Type B pancreatic cell (in vitro differentiated cells): Measurements from ENCODE around the gene TSPYL4. TPM values are rescaled to one million over a fixed set of nuclear protein-coding genes. Genes with fewer than 3 reads are reported as not detected.

Experiments used
- DNase-seq: peaks from one replicate; pipeline ENCODE4 v3.0.0; 2021; ENCODE audit warnings: mixed read lengths; ENCODE audit not compliant: unreplicated experiment; ENCODE audit errors: extremely low spot score
- H3K27ac Mint-ChIP-seq: 2 replicates; pipeline ENCODE4 v1.8.0; 2021; ENCODE audit warnings: mild to moderate bottlenecking, mixed read lengths
- H3K27me3 Mint-ChIP-seq: 2 replicates; pipeline ENCODE4 v1.8.0; 2021; ENCODE audit warnings: mixed read lengths
- H3K36me3 Mint-ChIP-seq: 2 replicates; pipeline ENCODE4 v1.8.0; 2021; ENCODE audit warnings: mixed read lengths
- H3K4me1 Mint-ChIP-seq: one replicate; pipeline ENCODE4 v1.8.0; 2021; ENCODE audit warnings: mixed read lengths; ENCODE audit not compliant: unreplicated experiment
- H3K4me3 Mint-ChIP-seq: 2 replicates; pipeline ENCODE4 v1.8.0; 2021; ENCODE audit warnings: mild to moderate bottlenecking, mixed read lengths
- H3K9me3 Mint-ChIP-seq: 2 replicates; pipeline ENCODE4 v1.8.0; 2021; ENCODE audit warnings: mixed read lengths
- CTCF ChIP-seq: fragments of 200-600 bp; sonication (generic); conservative IDR thresholded peaks from 2 replicates; pipeline ENCODE4 v1.5.0; 2021; ENCODE audit warnings: antibody characterized with exemption, mild to moderate bottlenecking
- total RNA-seq: library from RNA; stranded (reverse); gene quantifications from 2 replicates; pipeline ENCODE4 v1.2.1, GENCODE V29; 2021; ENCODE audit warnings: low replicate concordance

Gene TSPYL4
- total RNA-seq, 1 donor from 2014 or later = 46.7 TPM

- DNase-seq = no peak
- H3K4me1 Mint-ChIP-seq = peaks cover 17% of the 10 kb centered on the region
These were observed 48.6 kb downstream of the TSPYL4 start for GRCh38 chr6:116205281-116205680.

GRCh38 chr6:116201538-116201937 lies 52.3 kb downstream of the TSPYL4 start:
- no peak for DNase-seq
- Mint-ChIP-seq H3K4me3 (no peak overlapping the region), H3K36me3 (no peaks in the 10 kb centered on the region), H3K27me3 (no peaks in the 10 kb centered on the region), H3K27ac (no peak overlapping the region), H3K4me1 (peaks cover 11% of the 10 kb centered on the region), H3K9me3 (no peaks in the 10 kb centered on the region)
- no peak for TF ChIP-seq CTCF

More at GRCh38 chr6:116205281-116205680, 48.6 kb downstream of the TSPYL4 start:
- Mint-ChIP-seq H3K36me3 (no peaks in the 10 kb centered on the region), H3K4me3 (no peak overlapping the region), H3K27me3 (no peaks in the 10 kb centered on the region), H3K27ac (no peak overlapping the region), H3K9me3 (no peaks in the 10 kb centered on the region)
- no peak for TF ChIP-seq CTCF

GRCh38 chr6:116200619-116201249 lies 53.1 kb downstream of the TSPYL4 start:
- no peaks in the 10 kb centered on the region for H3K36me3 Mint-ChIP-seq
- DNase-seq = no peak
- H3K4me1 Mint-ChIP-seq = peaks cover 11% of the 10 kb centered on the region
- H3K4me3 Mint-ChIP-seq = no peak overlapping the region
- H3K27ac Mint-ChIP-seq = peak overlapping the region; percentile 6
- no peaks in the 10 kb centered on the region for H3K27me3 Mint-ChIP-seq
- TF ChIP-seq CTCF = no peak
- no peaks in the 10 kb centered on the region for H3K9me3 Mint-ChIP-seq

Other genes with a start within 250 kb of the TSPYL4 start
- gene FRK, start 193.2 kb downstream of the TSPYL4 start, total RNA-seq = 6.2 and 13.2 TPM in 2 replicates
- 36.1 and 36.7 TPM in 2 replicates for gene NT5DC1, start 153.2 kb downstream of the TSPYL4 start, total RNA-seq
- 0.14 TPM in 2 replicates for gene COL10A1, start 127.9 kb downstream of the TSPYL4 start, total RNA-seq
- 88.2 and 90.2 TPM in 2 replicates for gene TSPYL1, start 25.9 kb upstream of the TSPYL4 start, total RNA-seq
- 16.7 and 80.5 TPM in 2 replicates for gene DSE, start 116.9 kb upstream of the TSPYL4 start, total RNA-seq
- gene CALHM6, start 207.3 kb upstream of the TSPYL4 start, total RNA-seq = 0.99 and 1.6 TPM in 2 replicates